Measurements from ENCODE around the gene MRPL48.
A peak's percentile ranks its signal among the peaks of the same experiment; 100 is the strongest.
"Not testable (repeated sequence)": the region's sequence is repeated elsewhere in the genome, so short reads cannot be mapped to it uniquely, and the experiment has no call there.

MRPL48 gene

GRCh38 chr11:73852049-73852448 lies 64.4 kb downstream of the MRPL48 start:
- no peak for DNase-seq

GRCh38 chr11:73854680-73855079 lies 67.0 kb downstream of the MRPL48 start:
- no peak for DNase-seq

- DNase-seq = no peak
Observed at GRCh38 chr11:73856031-73856567, 68.4 kb downstream of the MRPL48 start.

GRCh38 chr11:73859671-73860070 lies 72.0 kb downstream of the MRPL48 start:
- no peak for DNase-seq

- DNase-seq = no peak
Observed at GRCh38 chr11:73860202-73860601, 72.5 kb downstream of the MRPL48 start.

GRCh38 chr11:73862986-73863385 lies 75.3 kb downstream of the MRPL48 start:
- DNase-seq = no peak

GRCh38 chr11:73866095-73866579 lies 78.5 kb downstream of the MRPL48 start:
- DNase-seq = no peak

GRCh38 chr11:73866586-73866996 lies 78.9 kb downstream of the MRPL48 start:
- no peak for DNase-seq

- DNase-seq = no peak
Observed at GRCh38 chr11:73869332-73869949, 81.8 kb downstream of the MRPL48 start.

- no peak for DNase-seq
Observed at GRCh38 chr11:73870261-73870660, 82.6 kb downstream of the MRPL48 start.

GRCh38 chr11:73872749-73873357 lies 85.2 kb downstream of the MRPL48 start:
- no peak for DNase-seq

- no peak for DNase-seq
Observed at GRCh38 chr11:73875380-73875779, 87.7 kb downstream of the MRPL48 start.

- no peak for DNase-seq
Observed at GRCh38 chr11:73875840-73876239, 88.2 kb downstream of the MRPL48 start.

- peak; percentile 98 for DNase-seq
Observed at GRCh38 chr11:73876424-73877310, 89.0 kb downstream of the MRPL48 start, which contains the start of the genes COA4 and PAAF1. Gene COA4 (minus strand): TSS chr11:73876846. CDS start chr11:73873378, 3,468 bp downstream. Gene PAAF1 (plus strand): TSS chr11:73876999. CDS start chr11:73877022, 23 bp downstream.

GRCh38 chr11:73878771-73879170 lies 91.1 kb downstream of the MRPL48 start:
- DNase-seq = no peak

GRCh38 chr11:73880449-73880848 lies 92.8 kb downstream of the MRPL48 start:
- DNase-seq = not testable (repeated sequence)

GRCh38 chr11:73883856-73884255 lies 96.2 kb downstream of the MRPL48 start:
- no peak for DNase-seq

- no peak for DNase-seq
Observed at GRCh38 chr11:73888244-73888643, 100.6 kb downstream of the MRPL48 start.

- no peak for DNase-seq
Observed at GRCh38 chr11:73889019-73889418, 101.3 kb downstream of the MRPL48 start.

GRCh38 chr11:73889536-73889935 lies 101.9 kb downstream of the MRPL48 start:
- DNase-seq = no peak

GRCh38 chr11:73893041-73893440 lies 105.4 kb downstream of the MRPL48 start:
- no peak for DNase-seq

GRCh38 chr11:73894725-73895335 lies 107.2 kb downstream of the MRPL48 start:
- DNase-seq = no peak

- no peak for DNase-seq
Observed at GRCh38 chr11:73902303-73902702, 114.6 kb downstream of the MRPL48 start.

Data from NCI-H446 (cell line).